ENCODE measurements around the gene IL1RAPL2.

Gene IL1RAPL2

DNA sequence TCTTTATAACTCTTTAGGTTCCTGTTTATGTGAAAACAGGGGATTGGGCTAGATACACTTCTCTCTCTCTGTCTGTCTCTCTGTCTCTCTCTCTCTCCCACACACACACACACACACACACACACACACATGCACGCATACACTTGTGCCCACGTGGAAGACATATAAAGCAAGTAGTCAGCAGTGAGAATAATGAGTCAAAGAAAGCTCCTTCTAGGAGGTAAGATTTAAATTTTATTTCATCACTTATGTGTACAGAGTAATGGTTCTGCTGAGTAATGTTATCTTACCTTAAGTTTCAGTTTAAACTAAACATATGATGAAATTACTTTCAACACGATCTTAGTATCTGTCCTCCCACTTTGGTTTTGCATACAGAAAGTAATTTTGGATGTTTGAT is 897.5 kb downstream of the IL1RAPL2 start:
- DNase-seq (ENCODE audit: low read depth), result peak; percentile 68
- TF ChIP-seq, protein P1, sequence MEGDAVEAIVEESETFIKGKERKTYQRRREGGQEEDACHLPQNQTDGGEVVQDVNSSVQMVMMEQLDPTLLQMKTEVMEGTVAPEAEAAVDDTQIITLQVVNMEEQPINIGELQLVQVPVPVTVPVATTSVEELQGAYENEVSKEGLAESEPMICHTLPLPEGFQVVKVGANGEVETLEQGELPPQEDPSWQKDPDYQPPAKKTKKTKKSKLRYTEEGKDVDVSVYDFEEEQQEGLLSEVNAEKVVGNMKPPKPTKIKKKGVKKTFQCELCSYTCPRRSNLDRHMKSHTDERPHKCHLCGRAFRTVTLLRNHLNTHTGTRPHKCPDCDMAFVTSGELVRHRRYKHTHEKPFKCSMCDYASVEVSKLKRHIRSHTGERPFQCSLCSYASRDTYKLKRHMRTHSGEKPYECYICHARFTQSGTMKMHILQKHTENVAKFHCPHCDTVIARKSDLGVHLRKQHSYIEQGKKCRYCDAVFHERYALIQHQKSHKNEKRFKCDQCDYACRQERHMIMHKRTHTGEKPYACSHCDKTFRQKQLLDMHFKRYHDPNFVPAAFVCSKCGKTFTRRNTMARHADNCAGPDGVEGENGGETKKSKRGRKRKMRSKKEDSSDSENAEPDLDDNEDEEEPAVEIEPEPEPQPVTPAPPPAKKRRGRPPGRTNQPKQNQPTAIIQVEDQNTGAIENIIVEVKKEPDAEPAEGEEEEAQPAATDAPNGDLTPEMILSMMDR (conservative IDR thresholded peaks at IDR 0.05; ENCODE audit: low read depth, low read length), result no peak
- H3K4me3 ChIP-seq (ENCODE audit: low read depth, low read length), result no peak overlapping the region

DNA sequence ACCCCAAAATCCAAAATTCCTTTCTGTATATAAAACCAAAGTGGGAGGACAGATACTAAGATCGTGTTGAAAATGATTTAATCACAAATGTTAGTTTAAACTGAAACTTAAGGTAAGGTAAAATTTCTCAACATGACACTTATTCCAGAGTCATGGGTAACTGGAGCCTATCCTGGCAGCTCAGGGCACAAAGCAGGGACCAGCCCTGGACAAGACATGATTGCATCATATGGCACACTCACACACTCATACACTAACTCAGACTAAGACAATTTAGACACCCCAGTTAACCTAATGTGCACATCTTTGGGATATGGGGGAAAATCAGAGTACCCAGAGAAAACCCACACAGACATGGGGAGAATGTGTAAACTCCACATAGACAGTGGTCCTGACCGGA is 898.6 kb downstream of the IL1RAPL2 start:
- DNase-seq (ENCODE audit: low read depth), result no peak
- TF ChIP-seq, protein P1 (conservative IDR thresholded peaks at IDR 0.05; ENCODE audit: low read depth, low read length), result no peak
- H3K4me3 ChIP-seq (ENCODE audit: low read depth, low read length), result no peak overlapping the region

DNA sequence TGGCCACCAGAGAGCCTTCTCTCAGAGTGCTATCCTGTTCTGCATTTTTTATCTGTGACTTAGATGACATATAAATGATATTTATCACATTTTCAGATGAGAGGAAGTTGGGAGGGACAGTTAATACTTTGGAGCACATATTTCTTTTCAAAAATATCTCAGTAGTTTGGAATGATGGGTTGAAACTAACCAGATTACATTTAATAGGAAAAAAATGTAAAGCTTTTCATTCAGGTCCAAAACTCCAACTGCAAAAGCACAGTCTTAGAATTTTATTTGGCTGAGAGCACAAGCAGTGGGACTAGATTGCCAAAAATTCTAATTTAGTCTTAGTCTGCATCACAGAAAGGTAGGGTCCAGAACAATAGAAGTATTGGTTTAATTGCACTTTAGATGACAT is 902.7 kb downstream of the IL1RAPL2 start:
- DNase-seq (ENCODE audit: low read depth), result no peak
- no peak overlapping the region for H3K4me3 ChIP-seq (ENCODE audit: low read depth, low read length)
- TF ChIP-seq, protein P1 (conservative IDR thresholded peaks at IDR 0.05; ENCODE audit: low read depth, low read length), result no peak

DNA sequence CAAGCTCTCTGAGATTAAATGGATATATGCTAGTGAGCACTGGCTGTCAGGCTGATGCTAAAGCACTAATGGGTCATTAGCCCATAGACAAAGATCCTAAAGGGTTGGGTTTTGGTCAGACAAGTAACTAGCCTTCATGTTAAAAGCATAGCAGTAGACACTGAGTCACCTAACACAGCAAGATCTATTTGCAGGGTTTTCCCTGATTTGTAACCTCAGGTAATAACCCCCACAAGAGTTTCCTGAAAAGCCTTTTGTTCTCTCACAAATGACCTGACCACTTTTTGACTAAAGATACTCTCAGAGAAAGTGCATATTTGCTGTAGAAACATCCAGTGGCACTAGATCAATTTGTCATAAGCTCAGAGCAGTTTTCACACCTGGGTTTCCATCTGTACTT is 905.6 kb downstream of the IL1RAPL2 start:
- DNase-seq (ENCODE audit: low read depth), result no peak
- TF ChIP-seq, protein P1 (conservative IDR thresholded peaks at IDR 0.05; ENCODE audit: low read depth, low read length), result no peak
- H3K4me3 ChIP-seq (ENCODE audit: low read depth, low read length), result no peak overlapping the region

- no peak overlapping the region for H3K4me3 ChIP-seq (ENCODE audit: low read depth, low read length)
- DNase-seq (ENCODE audit: low read depth), result no peak
- TF ChIP-seq, protein P1 (conservative IDR thresholded peaks at IDR 0.05; ENCODE audit: low read depth, low read length), result no peak
Measured at GRCh38 chrX:105475801-105476200, 909.8 kb downstream of the IL1RAPL2 start.

GRCh38 chrX:105477351-105477750 is 911.4 kb downstream of the IL1RAPL2 start:
- TF ChIP-seq, protein P1 (conservative IDR thresholded peaks at IDR 0.05; ENCODE audit: low read depth, low read length), result no peak
- no peak overlapping the region for H3K4me3 ChIP-seq (ENCODE audit: low read depth, low read length)
- no peak for DNase-seq (ENCODE audit: low read depth)

GRCh38 chrX:105480646-105481310 is 914.8 kb downstream of the IL1RAPL2 start:
- TF ChIP-seq, protein P1 (conservative IDR thresholded peaks at IDR 0.05; ENCODE audit: low read depth, low read length), result no peak
- no peak overlapping the region for H3K4me3 ChIP-seq (ENCODE audit: low read depth, low read length)
- no peak for DNase-seq (ENCODE audit: low read depth)

All from choroid plexus epithelial cell (primary cell).